Measurements from ENCODE around the gene BCAR3. TPM values are rescaled to one million over a fixed set of nuclear protein-coding genes. Genes with fewer than 3 reads are reported as not detected.
A peak's percentile ranks its signal among the peaks of the same experiment; 100 is the strongest.

Gene BCAR3
- total RNA-seq, 3 donors from 2014 or later, result 26.7 to 42.7 (median 30.2) TPM

DNA sequence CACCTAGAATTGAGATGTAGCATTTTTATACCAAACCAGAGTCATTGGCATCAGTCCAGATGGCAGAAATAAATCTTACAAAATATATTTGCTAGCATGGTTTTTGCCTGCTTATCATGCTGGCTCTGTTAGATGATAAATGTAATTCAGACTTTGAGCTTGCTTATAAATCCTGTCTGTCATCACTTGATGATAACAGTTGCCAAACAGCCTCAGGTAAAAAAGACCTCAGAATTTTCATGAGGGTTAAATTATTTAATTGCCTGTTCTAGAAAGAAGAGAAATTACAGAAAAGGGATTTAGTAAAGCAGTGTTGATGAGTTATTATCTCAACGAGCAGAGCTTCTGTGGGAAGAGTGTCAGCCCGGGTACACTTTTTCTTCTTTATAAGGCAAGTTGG, 150.4 kb downstream of the BCAR3 start:
- DNase-seq (ENCODE audit: low spot score in 2 of 2), result no peak
- TF ChIP-seq, protein P1, sequence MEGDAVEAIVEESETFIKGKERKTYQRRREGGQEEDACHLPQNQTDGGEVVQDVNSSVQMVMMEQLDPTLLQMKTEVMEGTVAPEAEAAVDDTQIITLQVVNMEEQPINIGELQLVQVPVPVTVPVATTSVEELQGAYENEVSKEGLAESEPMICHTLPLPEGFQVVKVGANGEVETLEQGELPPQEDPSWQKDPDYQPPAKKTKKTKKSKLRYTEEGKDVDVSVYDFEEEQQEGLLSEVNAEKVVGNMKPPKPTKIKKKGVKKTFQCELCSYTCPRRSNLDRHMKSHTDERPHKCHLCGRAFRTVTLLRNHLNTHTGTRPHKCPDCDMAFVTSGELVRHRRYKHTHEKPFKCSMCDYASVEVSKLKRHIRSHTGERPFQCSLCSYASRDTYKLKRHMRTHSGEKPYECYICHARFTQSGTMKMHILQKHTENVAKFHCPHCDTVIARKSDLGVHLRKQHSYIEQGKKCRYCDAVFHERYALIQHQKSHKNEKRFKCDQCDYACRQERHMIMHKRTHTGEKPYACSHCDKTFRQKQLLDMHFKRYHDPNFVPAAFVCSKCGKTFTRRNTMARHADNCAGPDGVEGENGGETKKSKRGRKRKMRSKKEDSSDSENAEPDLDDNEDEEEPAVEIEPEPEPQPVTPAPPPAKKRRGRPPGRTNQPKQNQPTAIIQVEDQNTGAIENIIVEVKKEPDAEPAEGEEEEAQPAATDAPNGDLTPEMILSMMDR (IDR thresholded peaks at IDR 0.05), result no peak
- Histone ChIP-seq H3K9me3 (no peaks in the 10 kb centered on the region), H3K4me3 (no peak overlapping the region), H3K36me3 (no peaks in the 10 kb centered on the region), H3K4me1 (no peaks in the 10 kb centered on the region), H3K27me3 (no peaks in the 10 kb centered on the region), H3K27ac (no peak overlapping the region)
- intact Hi-C loops (cut with DNase I; ENCODE audit: low total_unique reads), result no loop called here

DNA sequence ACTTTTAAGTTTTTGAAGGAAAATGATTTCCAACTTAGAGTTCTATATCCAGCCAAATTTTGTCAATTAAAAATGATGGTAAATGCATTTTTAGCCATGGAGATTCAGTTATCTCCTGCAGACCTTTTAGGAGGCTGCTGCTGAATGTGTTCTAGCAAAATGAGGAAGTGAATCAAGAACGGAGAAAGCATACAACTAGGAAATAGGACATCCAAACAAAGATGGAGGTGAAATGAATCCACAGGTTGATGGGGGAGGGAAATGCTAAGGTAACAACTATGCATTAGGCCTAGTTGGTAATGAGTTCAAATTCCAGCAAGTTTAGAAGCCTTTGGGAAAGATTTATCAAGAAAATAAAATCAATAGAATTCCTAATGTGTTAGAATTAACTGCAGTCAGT, 153.2 kb downstream of the BCAR3 start:
- no peak for DNase-seq (ENCODE audit: low spot score in 2 of 2)
- TF ChIP-seq, protein P1 (IDR thresholded peaks at IDR 0.05), result no peak
- no peak for TF ChIP-seq POLR2AphosphoS5 (IDR thresholded peaks at IDR 0.05)
- TF ChIP-seq POLR2A (IDR thresholded peaks at IDR 0.05), result no peak
- Histone ChIP-seq H3K27ac (no peak overlapping the region), H3K4me3 (no peak overlapping the region), H3K36me3 (no peaks in the 10 kb centered on the region), H3K4me1 (no peaks in the 10 kb centered on the region), H3K27me3 (no peaks in the 10 kb centered on the region), H3K9me3 (no peaks in the 10 kb centered on the region)
- intact Hi-C loops (cut with DNase I; ENCODE audit: low total_unique reads), result no loop called here

DNA sequence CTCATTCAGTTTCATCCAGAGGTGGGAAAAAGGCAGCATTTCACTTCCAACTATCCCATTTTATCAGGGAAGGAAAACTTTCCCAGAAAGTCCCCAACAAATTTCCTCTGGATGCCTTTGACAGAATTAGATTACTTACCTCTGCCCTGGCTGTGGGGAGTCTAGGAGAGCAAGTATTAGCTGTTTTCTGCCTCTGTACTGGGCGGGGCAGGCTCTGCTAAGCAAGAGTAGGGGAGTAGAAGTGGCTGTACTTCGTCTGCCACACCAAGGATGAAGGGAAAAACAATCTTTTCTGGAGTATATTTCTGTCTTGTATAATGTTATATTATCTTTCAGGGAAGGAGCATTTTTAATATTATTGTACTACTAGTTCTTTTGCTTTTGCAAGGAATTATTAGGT, 155.2 kb downstream of the BCAR3 start:
- TF ChIP-seq POLR2A (IDR thresholded peaks at IDR 0.05) (no peak), POLR2AphosphoS5 (IDR thresholded peaks at IDR 0.05) (no peak)
- TF ChIP-seq, protein P1 (IDR thresholded peaks at IDR 0.05), result no peak
- H3K4me1 ChIP-seq, result no peaks in the 10 kb centered on the region
- H3K9me3 ChIP-seq, result no peaks in the 10 kb centered on the region
- H3K27ac ChIP-seq, result peak overlapping the region; percentile 79 to 88
- H3K27me3 ChIP-seq, result no peaks in the 10 kb centered on the region
- H3K36me3 ChIP-seq, result no peaks in the 10 kb centered on the region
- no peak overlapping the region for H3K4me3 ChIP-seq
- intact Hi-C loops (cut with DNase I; ENCODE audit: low total_unique reads), result no loop called here
- no peak for DNase-seq (ENCODE audit: low spot score in 2 of 2)

DNA sequence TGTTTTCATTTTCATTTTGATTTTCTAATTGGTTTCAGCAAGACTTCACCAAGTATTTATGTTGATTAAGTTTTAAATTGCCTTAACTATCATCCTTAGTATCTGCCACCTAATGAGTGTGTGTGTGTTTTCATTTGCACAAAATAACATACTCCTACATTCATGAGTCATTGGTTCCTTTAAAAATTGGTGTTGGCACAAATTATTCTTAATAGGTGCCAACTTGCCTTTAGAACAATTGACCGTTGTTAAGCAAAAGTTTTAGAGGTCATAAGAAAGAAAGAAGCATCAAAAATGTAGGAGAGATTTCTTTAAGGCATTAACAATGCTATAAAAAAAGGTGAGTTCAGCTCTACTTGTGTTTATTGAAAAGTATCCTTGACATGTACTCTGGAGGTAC, 156.2 kb downstream of the BCAR3 start:
- TF ChIP-seq, protein P1 (IDR thresholded peaks at IDR 0.05), result no peak
- no peak for TF ChIP-seq POLR2A (IDR thresholded peaks at IDR 0.05)
- no peak for TF ChIP-seq POLR2AphosphoS5 (IDR thresholded peaks at IDR 0.05)
- Histone ChIP-seq H3K27me3 (no peaks in the 10 kb centered on the region), H3K27ac (peak overlapping the region; percentile 79 to 88), H3K36me3 (no peaks in the 10 kb centered on the region), H3K4me3 (no peak overlapping the region), H3K9me3 (no peaks in the 10 kb centered on the region), H3K4me1 (no peaks in the 10 kb centered on the region)
- intact Hi-C loops (cut with DNase I; ENCODE audit: low total_unique reads), result no loop called here
- no peak for DNase-seq (ENCODE audit: low spot score in 2 of 2)

DNA sequence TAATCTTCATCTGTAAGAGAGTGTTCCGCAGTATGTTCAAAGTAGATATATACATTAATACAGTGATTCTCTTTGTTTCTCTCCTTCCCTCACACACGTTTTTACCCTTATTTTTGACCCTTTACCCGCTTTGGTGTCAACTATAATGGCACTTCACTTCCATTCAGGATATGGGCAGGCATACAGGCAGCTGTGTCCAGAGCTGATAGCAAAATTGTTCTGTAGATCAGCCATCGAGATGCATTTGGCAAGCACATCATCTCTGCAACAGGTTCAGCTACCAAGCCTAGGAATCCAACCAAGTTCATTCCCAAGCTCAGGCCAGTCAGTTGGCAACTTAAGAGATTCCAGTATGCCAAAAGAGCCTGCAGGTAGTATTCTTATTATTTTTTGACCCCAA, 158.9 kb downstream of the BCAR3 start:
- no peak for DNase-seq (ENCODE audit: low spot score in 2 of 2)
- H3K36me3 ChIP-seq, result no peaks in the 10 kb centered on the region
- H3K4me1 ChIP-seq, result no peaks in the 10 kb centered on the region
- H3K4me3 ChIP-seq, result no peak overlapping the region
- no peaks in the 10 kb centered on the region for H3K9me3 ChIP-seq
- TF ChIP-seq POLR2AphosphoS5 (IDR thresholded peaks at IDR 0.05) (no peak), POLR2A (IDR thresholded peaks at IDR 0.05) (no peak)
- TF ChIP-seq, protein P1 (IDR thresholded peaks at IDR 0.05), result no peak
- intact Hi-C loops (cut with DNase I; ENCODE audit: low total_unique reads), result no loop called here
- H3K27me3 ChIP-seq, result no peaks in the 10 kb centered on the region
- peak overlapping the region in 1 of 2 donors; percentile 21 for H3K27ac ChIP-seq
